OCI-LY1 (cell line): Measurements from ENCODE around the gene WDR5.

Experiments
- EZH2 ChIP-seq: fragments of 200-600 bp; sonication (generic), shearing (Covaris generic); IDR thresholded peaks from 2 replicates; pipeline ENCODE4 v1.8.0; 2017; ENCODE audit warnings: borderline replicate concordance, mixed run types, mild to moderate bottlenecking, antibody characterized with exemption, low read length, moderate library complexity, mixed read lengths
- TF ChIP-seq, protein P1 (sequence below): fragments of 200-600 bp; sonication (generic), shearing (Covaris generic); IDR thresholded peaks from 2 replicates; pipeline ENCODE4 v1.5.1; 2017; ENCODE audit warnings: mild to moderate bottlenecking, antibody characterized with exemption, low read length, moderate library complexity, mixed read lengths

GRCh38 chr9:134154262-134154701 is 18.4 kb downstream of the WDR5 start:
- TF ChIP-seq, protein P1, sequence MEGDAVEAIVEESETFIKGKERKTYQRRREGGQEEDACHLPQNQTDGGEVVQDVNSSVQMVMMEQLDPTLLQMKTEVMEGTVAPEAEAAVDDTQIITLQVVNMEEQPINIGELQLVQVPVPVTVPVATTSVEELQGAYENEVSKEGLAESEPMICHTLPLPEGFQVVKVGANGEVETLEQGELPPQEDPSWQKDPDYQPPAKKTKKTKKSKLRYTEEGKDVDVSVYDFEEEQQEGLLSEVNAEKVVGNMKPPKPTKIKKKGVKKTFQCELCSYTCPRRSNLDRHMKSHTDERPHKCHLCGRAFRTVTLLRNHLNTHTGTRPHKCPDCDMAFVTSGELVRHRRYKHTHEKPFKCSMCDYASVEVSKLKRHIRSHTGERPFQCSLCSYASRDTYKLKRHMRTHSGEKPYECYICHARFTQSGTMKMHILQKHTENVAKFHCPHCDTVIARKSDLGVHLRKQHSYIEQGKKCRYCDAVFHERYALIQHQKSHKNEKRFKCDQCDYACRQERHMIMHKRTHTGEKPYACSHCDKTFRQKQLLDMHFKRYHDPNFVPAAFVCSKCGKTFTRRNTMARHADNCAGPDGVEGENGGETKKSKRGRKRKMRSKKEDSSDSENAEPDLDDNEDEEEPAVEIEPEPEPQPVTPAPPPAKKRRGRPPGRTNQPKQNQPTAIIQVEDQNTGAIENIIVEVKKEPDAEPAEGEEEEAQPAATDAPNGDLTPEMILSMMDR: no peak
- TF ChIP-seq EZH2: no peak
